NB4 (cell line): Measurements from ENCODE around the gene PLEKHH3.

Source experiments
- POLR2A ChIP-seq: IDR thresholded peaks from 2 replicates; pipeline ENCODE4 v1.6.1; 2011; ENCODE audit warnings: mild to moderate bottlenecking; ENCODE audit not compliant: insufficient read length; ENCODE audit errors: extremely low read depth
- TF ChIP-seq, protein P1 (sequence below): IDR thresholded peaks from one replicate; pipeline ENCODE4 v1.5.1; 2012; ENCODE audit warnings: low read depth, low read length

DNA sequence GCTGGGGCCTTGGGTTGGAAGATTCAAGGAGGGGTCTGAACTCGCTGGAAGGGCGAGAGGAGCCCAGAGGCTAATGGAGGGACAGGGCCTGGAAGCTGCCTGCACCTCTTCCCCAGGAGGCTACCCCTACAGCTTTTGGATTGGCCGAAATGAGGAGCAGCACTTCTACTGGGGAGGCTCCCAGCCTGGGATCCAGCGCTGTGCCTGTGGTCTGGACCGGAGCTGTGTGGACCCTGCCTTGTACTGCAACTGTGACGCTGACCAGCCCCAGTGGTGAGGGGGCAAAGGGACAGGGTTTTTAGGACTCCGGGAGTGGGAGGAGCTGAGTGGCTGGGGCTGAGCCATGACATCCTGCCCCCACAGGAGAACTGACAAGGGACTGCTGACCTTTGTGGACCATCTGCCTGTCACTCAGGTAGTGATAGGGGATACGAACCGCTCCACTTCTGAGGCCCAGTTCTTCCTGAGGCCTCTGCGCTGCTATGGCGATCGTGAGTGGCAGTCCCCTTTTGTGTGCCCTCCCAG is 14.3 kb upstream of the PLEKHH3 start:
- TF ChIP-seq, protein P1, sequence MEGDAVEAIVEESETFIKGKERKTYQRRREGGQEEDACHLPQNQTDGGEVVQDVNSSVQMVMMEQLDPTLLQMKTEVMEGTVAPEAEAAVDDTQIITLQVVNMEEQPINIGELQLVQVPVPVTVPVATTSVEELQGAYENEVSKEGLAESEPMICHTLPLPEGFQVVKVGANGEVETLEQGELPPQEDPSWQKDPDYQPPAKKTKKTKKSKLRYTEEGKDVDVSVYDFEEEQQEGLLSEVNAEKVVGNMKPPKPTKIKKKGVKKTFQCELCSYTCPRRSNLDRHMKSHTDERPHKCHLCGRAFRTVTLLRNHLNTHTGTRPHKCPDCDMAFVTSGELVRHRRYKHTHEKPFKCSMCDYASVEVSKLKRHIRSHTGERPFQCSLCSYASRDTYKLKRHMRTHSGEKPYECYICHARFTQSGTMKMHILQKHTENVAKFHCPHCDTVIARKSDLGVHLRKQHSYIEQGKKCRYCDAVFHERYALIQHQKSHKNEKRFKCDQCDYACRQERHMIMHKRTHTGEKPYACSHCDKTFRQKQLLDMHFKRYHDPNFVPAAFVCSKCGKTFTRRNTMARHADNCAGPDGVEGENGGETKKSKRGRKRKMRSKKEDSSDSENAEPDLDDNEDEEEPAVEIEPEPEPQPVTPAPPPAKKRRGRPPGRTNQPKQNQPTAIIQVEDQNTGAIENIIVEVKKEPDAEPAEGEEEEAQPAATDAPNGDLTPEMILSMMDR, result no peak
- no peak for TF ChIP-seq POLR2A
